IMR-90 (cell line): ENCODE results near the gene PHF3.
A peak's percentile ranks its signal among the peaks of the same experiment; 100 is the strongest.

Experiments used
- BHLHE40 ChIP-seq: fragments of 150-350 bp; IDR thresholded peaks from 2 replicates; pipeline ENCODE4 v1.6.1; 2016; ENCODE audit warnings: mild to moderate bottlenecking, low read depth, low read length
- CEBPB ChIP-seq: IDR thresholded peaks from 2 replicates; pipeline ENCODE4 v1.6.1; 2012; ENCODE audit warnings: low read depth, low read length, improper control_type of control experiment
- CTCF ChIP-seq: conservative IDR thresholded peaks from 2 replicates; pipeline ENCODE4 v1.5.1; 2012; ENCODE audit warnings: mild to moderate bottlenecking, low read depth, low read length, improper control_type of control experiment
- ELK1 ChIP-seq: fragments of 150-350 bp; IDR thresholded peaks from 2 replicates; pipeline ENCODE4 v1.6.1; 2016; ENCODE audit warnings: low read depth, mild to moderate bottlenecking, low read length, moderate library complexity, borderline replicate concordance
- FOS ChIP-seq: fragments of 150-350 bp; IDR thresholded peaks from 2 replicates; pipeline ENCODE4 v1.6.1; 2016; ENCODE audit warnings: low read depth, low read length
- MAFK ChIP-seq: IDR thresholded peaks from 2 replicates; pipeline ENCODE4 v1.6.1; 2012; ENCODE audit warnings: low read depth, low read length, improper control_type of control experiment
- MAZ ChIP-seq: IDR thresholded peaks from 2 replicates; pipeline ENCODE4 v1.6.1; 2012; ENCODE audit warnings: low read depth, mild to moderate bottlenecking, low read length, improper control_type of control experiment, moderate library complexity, borderline replicate concordance
- MXI1 ChIP-seq: IDR thresholded peaks from 2 replicates; pipeline ENCODE4 v1.6.1; 2012; ENCODE audit warnings: low read depth, mild to moderate bottlenecking, low read length, moderate library complexity, borderline replicate concordance
- POLR2A ChIP-seq: IDR thresholded peaks from 2 replicates; pipeline ENCODE4 v1.6.1; 2012; ENCODE audit warnings: mild to moderate bottlenecking, low read depth, low read length
- RAD21 ChIP-seq: IDR thresholded peaks from 2 replicates; pipeline ENCODE4 v1.6.1; 2012; ENCODE audit warnings: low read length, improper control_type of control experiment
- RCOR1 ChIP-seq: IDR thresholded peaks from 2 replicates; pipeline ENCODE4 v1.6.1; 2012; ENCODE audit warnings: mild to moderate bottlenecking, low read length, improper control_type of control experiment; ENCODE audit not compliant: insufficient replicate concordance
- RFX5 ChIP-seq: IDR thresholded peaks from 2 replicates; pipeline ENCODE4 v1.8.0; 2012; ENCODE audit warnings: low read depth, mild to moderate bottlenecking, low read length, moderate library complexity
- SMC3 ChIP-seq: fragments of 150-350 bp; IDR thresholded peaks from 2 replicates; pipeline ENCODE4 v1.6.1; 2016; ENCODE audit warnings: low read depth, mild to moderate bottlenecking, antibody characterized with exemption, low read length, moderate library complexity
- USF2 ChIP-seq: fragments of 150-350 bp; IDR thresholded peaks from 2 replicates; pipeline ENCODE4 v1.6.1; 2017; ENCODE audit warnings: mild to moderate bottlenecking, antibody characterized with exemption, low read length, low read depth

GRCh38 chr6:63615590-63615989, 20.0 kb upstream of the PHF3 start:
- TF ChIP-seq CTCF (no peak), POLR2A (no peak), RAD21 (no peak), CEBPB (peak; percentile 60), RCOR1 (no peak), MAFK (no peak), BHLHE40 (no peak), USF2 (no peak), FOS (no peak), MXI1 (no peak), SMC3 (no peak), ELK1 (no peak), MAZ (no peak), RFX5 (no peak)
